ENCODE data around the gene KCNJ6.
"Not testable (repeated sequence)": the region's sequence is repeated elsewhere in the genome, so short reads cannot be mapped to it uniquely, and the experiment has no call there.

Gene KCNJ6

GRCh38 chr21:37669249-37669648 lies 247.0 kb downstream of the KCNJ6 start:
- no peak for DNase-seq

GRCh38 chr21:37668462-37669239 lies 247.6 kb downstream of the KCNJ6 start:
- DNase-seq = no peak

- DNase-seq = no peak
Observed at GRCh38 chr21:37667380-37667779, 248.9 kb downstream of the KCNJ6 start.

- no peak for DNase-seq
Observed at GRCh38 chr21:37665230-37666024, 250.8 kb downstream of the KCNJ6 start.

DNA sequence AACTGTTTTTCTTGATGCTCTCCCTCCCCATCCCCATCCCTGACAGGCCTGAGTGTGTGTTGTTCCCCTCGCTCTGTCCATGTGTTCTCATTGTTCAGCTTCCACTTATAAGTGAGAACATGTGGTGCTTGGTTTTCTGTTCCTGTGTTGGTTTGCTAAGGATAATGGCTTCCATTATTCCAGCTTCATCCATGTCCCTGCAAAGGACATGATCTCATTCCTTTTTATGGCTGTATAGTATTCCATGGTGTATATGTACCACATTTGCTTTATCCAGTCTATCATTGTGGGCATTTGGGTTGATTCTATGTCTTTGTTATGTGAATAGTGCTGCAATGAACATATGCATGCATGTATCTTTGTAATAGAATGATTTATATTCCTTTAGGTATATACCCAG lies 254.0 kb downstream of the KCNJ6 start:
- DNase-seq = not testable (repeated sequence)

- no peak for DNase-seq
Observed at GRCh38 chr21:37660709-37661108, 255.5 kb downstream of the KCNJ6 start.

DNA sequence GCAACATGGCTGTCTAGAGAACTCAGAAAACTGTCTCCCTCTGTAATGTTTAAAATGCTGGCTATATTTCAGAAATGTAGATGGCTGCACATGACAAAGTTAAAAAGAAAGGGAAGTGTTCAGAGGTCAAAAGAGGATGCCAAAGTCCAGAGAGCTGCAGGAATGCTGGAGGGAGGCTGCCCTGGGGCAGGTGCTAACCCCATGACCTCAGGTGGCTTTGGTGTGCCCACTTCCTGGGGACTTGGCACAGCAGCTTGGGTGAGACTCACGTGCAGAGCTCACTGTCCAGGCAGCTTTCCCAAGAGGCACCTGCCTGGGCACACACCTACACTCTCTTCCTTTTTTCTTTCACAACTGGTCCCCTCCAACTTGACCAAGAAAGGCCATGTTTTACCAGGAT lies 256.4 kb downstream of the KCNJ6 start:
- no peak for DNase-seq

- DNase-seq = no peak
Observed at GRCh38 chr21:37658817-37659458, 257.3 kb downstream of the KCNJ6 start.

GRCh38 chr21:37658121-37658816 lies 258.0 kb downstream of the KCNJ6 start:
- no peak for DNase-seq

GRCh38 chr21:37656899-37657298 lies 259.4 kb downstream of the KCNJ6 start:
- DNase-seq = no peak

DNA sequence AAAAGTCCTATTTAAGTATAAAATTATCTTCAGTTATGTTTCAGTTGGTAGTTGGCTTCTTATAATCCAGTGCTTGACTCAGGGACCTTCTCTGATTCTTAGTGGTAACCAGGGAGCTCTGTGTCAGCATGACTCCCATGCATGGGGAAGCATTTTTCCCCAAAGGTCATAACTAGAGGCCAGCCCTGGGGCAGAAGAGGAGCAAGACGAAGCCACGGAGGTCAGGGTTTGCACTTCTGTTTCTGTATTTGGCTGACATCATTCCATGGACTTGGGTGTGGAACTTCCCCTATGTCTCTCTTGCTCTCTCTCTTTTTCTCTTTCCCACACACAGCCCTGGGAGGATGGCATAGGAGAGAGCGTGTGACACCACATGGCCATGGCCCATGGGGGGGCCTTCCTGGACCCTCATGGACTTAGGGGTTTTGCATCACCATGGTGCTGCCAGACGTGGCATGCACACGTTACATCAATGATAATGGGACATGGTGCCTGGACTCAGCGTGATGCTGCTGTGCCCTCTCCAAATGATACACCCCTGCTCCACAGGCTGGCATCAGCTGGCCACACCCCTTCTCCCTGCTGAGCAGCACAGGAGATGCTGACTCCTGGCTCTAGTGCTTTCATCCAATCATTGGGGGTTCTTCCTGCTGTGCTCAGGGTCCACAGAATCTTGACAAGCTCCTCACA lies 260.5 kb downstream of the KCNJ6 start:
- no peak for DNase-seq

DNA sequence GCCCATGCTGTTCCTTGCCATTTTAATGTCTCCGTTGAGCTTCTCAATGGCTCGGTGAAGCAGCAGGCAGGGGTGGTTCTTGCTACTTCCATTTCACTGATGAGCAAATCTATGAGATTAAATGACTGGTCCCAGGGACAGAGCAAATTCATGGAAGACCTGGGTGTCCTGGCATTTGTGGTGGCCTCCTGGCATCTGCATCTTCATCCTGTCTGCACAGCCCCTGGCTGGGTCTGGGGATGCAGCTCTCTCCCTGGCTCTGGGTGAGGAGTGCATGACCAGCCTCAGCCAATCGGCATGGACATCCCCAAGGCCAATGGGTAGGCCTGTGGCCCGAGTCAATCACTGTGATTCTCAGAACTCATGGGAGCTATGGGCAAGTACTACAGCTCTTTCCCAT lies 261.7 kb downstream of the KCNJ6 start:
- DNase-seq = no peak

- DNase-seq = no peak
Observed at GRCh38 chr21:37653201-37653600, 263.1 kb downstream of the KCNJ6 start.

DNA sequence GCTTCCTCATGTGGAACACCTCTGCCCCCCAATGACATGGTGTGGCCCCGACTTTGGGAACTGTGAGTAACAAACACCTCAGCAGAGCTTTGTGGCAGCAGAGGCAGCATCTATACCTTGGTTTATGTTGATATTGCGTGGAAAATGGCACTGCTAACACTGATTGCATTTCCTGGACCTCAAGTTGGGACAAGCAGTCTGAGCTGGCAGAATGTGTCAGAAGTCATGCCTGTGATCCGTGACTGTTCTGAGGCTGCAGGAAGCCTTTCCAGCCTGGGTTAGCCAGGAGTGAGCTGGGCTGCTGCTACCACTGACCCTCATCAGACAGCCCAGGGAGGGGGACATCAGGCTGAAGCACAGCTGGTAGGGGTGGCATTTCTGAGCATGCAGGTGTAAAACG lies 268.5 kb downstream of the KCNJ6 start:
- no peak for DNase-seq

DNA sequence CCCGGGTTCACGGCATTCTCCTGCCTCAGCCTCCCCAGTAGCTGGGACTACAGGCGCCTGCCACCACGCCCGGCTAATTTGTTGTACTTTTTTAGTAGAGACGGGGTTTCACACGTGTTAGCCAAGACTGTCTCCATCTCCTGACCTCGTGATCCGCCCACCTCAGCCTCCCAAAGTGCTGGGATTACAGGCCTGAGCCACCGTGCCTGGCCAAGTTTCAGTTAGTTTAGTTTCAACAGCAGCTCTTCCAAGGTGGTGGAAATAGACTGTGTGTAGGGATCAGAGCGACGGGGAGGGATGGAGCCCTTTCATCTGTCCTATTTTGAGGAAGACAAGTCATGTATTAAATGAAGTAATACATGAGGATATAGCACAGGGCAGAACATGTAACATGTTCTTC lies 269.5 kb downstream of the KCNJ6 start:
- DNase-seq = not testable (repeated sequence)

- DNase-seq = no peak
Observed at GRCh38 chr21:37645848-37646247, 270.4 kb downstream of the KCNJ6 start.

GRCh38 chr21:37644636-37645035 lies 271.6 kb downstream of the KCNJ6 start:
- DNase-seq = no peak

GRCh38 chr21:37643862-37644261 lies 272.4 kb downstream of the KCNJ6 start:
- DNase-seq = not testable (repeated sequence)

GRCh38 chr21:37642493-37642892 lies 273.8 kb downstream of the KCNJ6 start:
- no peak for DNase-seq

DNA sequence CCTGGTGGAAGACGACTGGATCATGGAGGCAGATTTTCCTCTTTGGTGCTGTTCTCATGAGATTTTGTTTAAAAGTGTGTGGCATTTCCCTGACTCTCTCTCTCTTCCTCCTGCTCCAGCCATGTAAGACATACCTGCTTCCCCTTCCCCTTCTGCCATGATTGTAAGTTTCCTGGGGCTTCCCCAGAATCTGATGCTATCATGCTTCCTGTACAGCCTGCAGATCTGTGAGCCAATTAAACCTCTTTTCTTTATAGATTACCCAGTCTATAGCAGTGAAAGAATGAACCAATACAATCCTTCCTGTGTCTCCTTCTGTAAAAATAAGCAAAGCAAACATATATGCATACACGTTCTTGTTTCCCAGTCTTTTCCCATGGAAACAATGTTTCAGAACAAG lies 276.5 kb downstream of the KCNJ6 start:
- DNase-seq = no peak

DNA sequence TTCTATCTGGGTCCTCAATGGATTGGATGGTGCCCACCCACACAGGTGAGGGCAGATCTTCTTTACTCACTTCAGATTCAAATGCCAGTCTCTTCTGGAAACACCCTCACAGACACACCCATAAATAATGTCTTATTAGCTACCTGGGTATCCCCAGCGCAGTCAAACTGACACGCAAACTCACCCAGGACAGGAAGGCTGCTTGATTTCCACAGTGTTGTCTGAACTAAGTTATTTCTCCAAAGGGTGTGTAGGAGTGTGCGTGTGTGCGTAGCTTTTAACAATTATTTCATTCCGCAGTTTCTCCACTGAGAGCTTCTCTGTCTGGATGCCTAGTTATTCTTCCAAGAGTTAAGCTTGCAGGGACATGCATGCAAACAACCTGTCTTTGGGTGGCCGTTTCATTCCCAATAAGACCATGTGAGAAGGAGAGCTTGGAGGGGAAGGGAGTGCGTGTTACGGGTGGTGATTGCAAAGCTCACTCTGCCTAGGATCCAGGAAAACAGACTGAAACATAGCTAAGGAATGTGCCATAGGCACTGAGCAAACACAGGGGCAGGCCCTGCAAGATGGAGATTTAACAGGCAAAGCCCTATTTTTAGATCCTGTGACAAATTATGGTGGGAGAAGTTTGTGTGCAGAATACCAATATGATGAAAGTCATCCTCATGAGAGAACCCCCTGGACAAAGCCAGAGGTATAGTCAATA lies 280.0 kb downstream of the KCNJ6 start:
- no peak for DNase-seq

All from NCI-H1694 treated with DMSO at 0.1 percent for 48 hours (cell line).